ENCODE data around the gene IGSF23. TPM values are rescaled to one million over a fixed set of nuclear protein-coding genes. Genes with fewer than 3 reads are reported as not detected.

IGSF23 gene
- total and polyA plus RNA-seq, 2 of the 13 experiments (the other 11 are each of a cell fraction or from before 2014, with no cell fraction given): 2.3 to 8.8 TPM

DNA sequence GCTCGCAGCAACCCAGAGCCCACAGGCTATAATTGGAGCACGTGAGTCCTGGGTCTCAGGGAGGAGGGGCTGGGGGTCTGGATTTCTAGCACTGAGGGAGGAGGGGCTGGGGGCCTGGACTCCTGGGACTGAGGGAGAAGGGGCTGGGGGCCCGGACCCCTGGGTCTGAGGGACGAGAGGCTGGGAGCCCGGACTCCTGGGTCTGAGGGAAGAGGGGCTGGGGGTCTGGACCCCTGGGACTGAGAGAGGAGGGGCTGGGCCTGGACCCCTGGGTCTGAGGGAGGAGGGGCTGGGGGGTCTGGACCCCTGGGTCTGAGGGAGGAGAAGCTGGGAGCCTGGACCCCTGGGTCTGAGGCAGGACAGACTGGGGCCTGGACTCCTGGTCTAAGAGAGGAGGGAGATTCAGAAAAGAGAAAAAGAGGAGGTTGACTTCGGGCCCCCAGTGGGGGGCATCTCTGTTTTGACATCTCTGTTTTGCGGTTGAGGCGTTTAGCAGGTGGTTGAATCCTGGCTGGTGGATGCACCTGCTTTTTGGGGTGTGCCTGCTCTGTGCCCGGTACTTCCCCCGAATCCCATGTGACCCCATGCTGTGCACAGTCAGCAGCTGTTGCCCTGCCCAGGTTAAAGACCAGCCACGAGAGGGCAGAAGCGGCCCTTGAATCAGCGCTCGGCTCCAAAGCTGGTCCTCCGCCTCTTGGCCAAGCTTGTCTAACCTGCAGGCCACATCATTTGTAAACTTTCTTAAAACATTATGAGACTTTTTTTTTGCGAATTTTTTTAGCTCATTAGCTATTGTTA, 40.8 kb downstream of the IGSF23 start (continued):
- TF ChIP-seq, protein P1, sequence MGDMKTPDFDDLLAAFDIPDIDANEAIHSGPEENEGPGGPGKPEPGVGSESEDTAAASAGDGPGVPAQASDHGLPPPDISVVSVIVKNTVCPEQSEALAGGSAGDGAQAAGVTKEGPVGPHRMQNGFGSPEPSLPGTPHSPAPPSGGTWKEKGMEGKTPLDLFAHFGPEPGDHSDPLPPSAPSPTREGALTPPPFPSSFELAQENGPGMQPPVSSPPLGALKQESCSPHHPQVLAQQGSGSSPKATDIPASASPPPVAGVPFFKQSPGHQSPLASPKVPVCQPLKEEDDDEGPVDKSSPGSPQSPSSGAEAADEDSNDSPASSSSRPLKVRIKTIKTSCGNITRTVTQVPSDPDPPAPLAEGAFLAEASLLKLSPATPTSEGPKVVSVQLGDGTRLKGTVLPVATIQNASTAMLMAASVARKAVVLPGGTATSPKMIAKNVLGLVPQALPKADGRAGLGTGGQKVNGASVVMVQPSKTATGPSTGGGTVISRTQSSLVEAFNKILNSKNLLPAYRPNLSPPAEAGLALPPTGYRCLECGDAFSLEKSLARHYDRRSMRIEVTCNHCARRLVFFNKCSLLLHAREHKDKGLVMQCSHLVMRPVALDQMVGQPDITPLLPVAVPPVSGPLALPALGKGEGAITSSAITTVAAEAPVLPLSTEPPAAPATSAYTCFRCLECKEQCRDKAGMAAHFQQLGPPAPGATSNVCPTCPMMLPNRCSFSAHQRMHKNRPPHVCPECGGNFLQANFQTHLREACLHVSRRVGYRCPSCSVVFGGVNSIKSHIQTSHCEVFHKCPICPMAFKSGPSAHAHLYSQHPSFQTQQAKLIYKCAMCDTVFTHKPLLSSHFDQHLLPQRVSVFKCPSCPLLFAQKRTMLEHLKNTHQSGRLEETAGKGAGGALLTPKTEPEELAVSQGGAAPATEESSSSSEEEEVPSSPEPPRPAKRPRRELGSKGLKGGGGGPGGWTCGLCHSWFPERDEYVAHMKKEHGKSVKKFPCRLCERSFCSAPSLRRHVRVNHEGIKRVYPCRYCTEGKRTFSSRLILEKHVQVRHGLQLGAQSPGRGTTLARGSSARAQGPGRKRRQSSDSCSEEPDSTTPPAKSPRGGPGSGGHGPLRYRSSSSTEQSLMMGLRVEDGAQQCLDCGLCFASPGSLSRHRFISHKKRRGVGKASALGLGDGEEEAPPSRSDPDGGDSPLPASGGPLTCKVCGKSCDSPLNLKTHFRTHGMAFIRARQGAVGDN (CRISPR knock-in tag; IDR thresholded peaks at IDR 0.05): peak; percentile 48
- TF ChIP-seq ZNF709 (CRISPR knock-in tag; IDR thresholded peaks at IDR 0.05) (no peak), ZNF142 (CRISPR knock-in tag; IDR thresholded peaks at IDR 0.05) (no peak), ZGPAT (CRISPR knock-in tag; IDR thresholded peaks at IDR 0.05) (no peak), BCL6 (CRISPR knock-in tag; IDR thresholded peaks at IDR 0.05) (no peak), KAT2B (IDR thresholded peaks at IDR 0.05; ENCODE audit: borderline replicate concordance, low read depth, low read length) (no peak), ZBTB44 (CRISPR knock-in tag; IDR thresholded peaks at IDR 0.05) (no peak), MIER2 (CRISPR knock-in tag; IDR thresholded peaks at IDR 0.05) (no peak), ZNF569 (CRISPR knock-in tag; IDR thresholded peaks at IDR 0.05; ENCODE audit: borderline replicate concordance) (no peak)
- TF ChIP-seq, protein P2, sequence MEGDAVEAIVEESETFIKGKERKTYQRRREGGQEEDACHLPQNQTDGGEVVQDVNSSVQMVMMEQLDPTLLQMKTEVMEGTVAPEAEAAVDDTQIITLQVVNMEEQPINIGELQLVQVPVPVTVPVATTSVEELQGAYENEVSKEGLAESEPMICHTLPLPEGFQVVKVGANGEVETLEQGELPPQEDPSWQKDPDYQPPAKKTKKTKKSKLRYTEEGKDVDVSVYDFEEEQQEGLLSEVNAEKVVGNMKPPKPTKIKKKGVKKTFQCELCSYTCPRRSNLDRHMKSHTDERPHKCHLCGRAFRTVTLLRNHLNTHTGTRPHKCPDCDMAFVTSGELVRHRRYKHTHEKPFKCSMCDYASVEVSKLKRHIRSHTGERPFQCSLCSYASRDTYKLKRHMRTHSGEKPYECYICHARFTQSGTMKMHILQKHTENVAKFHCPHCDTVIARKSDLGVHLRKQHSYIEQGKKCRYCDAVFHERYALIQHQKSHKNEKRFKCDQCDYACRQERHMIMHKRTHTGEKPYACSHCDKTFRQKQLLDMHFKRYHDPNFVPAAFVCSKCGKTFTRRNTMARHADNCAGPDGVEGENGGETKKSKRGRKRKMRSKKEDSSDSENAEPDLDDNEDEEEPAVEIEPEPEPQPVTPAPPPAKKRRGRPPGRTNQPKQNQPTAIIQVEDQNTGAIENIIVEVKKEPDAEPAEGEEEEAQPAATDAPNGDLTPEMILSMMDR (CRISPR knock-in tag; IDR thresholded peaks at IDR 0.05): peak; percentile 80
- TF ChIP-seq, protein P3, sequence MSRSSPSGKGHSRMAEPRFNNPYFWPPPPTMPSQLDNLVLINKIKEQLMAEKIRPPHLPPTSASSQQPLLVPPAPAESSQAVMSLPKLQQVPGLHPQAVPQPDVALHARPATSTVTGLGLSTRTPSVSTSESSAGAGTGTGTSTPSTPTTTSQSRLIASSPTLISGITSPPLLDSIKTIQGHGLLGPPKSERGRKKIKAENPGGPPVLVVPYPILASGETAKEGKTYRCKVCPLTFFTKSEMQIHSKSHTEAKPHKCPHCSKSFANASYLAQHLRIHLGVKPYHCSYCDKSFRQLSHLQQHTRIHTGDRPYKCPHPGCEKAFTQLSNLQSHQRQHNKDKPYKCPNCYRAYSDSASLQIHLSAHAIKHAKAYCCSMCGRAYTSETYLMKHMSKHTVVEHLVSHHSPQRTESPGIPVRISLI (CRISPR knock-in tag; IDR thresholded peaks at IDR 0.05; ENCODE audit: borderline replicate concordance): no peak
